ENCODE data around the gene SPAG4.

DNA sequence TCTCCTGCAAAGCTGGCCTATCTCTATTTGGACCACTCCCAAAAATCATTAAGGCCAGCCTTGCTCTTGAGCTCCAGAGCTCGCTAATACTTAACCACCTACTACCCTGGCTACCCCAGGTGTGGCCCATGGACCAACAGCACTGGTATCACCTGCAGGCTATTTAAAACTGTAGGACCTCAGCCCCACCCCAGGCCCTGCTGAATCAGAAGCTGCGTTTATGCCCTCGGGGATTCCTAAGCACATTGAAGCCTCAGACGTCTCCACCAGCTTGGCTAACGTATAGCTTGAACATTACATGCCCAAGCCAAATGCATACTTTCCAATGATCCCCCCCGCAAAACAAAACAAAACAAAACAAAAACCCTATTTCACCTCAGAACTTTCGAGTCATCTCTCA is 19.7 kb upstream of the SPAG4 start:
- TF ChIP-seq, protein P1, sequence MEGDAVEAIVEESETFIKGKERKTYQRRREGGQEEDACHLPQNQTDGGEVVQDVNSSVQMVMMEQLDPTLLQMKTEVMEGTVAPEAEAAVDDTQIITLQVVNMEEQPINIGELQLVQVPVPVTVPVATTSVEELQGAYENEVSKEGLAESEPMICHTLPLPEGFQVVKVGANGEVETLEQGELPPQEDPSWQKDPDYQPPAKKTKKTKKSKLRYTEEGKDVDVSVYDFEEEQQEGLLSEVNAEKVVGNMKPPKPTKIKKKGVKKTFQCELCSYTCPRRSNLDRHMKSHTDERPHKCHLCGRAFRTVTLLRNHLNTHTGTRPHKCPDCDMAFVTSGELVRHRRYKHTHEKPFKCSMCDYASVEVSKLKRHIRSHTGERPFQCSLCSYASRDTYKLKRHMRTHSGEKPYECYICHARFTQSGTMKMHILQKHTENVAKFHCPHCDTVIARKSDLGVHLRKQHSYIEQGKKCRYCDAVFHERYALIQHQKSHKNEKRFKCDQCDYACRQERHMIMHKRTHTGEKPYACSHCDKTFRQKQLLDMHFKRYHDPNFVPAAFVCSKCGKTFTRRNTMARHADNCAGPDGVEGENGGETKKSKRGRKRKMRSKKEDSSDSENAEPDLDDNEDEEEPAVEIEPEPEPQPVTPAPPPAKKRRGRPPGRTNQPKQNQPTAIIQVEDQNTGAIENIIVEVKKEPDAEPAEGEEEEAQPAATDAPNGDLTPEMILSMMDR (IDR thresholded peaks at IDR 0.05; ENCODE audit: poor library complexity, severe bottlenecking) = no peak
- TF ChIP-seq SMC3 (conservative IDR thresholded peaks at IDR 0.05; ENCODE audit: poor library complexity) = no peak
- no peak for TF ChIP-seq EP300 (conservative IDR thresholded peaks at IDR 0.05; ENCODE audit: poor library complexity, severe bottlenecking)
- TF ChIP-seq, protein P2, sequence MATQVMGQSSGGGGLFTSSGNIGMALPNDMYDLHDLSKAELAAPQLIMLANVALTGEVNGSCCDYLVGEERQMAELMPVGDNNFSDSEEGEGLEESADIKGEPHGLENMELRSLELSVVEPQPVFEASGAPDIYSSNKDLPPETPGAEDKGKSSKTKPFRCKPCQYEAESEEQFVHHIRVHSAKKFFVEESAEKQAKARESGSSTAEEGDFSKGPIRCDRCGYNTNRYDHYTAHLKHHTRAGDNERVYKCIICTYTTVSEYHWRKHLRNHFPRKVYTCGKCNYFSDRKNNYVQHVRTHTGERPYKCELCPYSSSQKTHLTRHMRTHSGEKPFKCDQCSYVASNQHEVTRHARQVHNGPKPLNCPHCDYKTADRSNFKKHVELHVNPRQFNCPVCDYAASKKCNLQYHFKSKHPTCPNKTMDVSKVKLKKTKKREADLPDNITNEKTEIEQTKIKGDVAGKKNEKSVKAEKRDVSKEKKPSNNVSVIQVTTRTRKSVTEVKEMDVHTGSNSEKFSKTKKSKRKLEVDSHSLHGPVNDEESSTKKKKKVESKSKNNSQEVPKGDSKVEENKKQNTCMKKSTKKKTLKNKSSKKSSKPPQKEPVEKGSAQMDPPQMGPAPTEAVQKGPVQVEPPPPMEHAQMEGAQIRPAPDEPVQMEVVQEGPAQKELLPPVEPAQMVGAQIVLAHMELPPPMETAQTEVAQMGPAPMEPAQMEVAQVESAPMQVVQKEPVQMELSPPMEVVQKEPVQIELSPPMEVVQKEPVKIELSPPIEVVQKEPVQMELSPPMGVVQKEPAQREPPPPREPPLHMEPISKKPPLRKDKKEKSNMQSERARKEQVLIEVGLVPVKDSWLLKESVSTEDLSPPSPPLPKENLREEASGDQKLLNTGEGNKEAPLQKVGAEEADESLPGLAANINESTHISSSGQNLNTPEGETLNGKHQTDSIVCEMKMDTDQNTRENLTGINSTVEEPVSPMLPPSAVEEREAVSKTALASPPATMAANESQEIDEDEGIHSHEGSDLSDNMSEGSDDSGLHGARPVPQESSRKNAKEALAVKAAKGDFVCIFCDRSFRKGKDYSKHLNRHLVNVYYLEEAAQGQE (IDR thresholded peaks at IDR 0.05; ENCODE audit: borderline replicate concordance) = no peak
- no peak for TF ChIP-seq POLR2AphosphoS5 (IDR thresholded peaks at IDR 0.05)
- no peak for TF ChIP-seq EZH2 (IDR thresholded peaks at IDR 0.05; ENCODE audit: borderline replicate concordance, insufficient read depth, low read length, poor library complexity, severe bottlenecking)
